Endothelial cell of umbilical vein (primary cell): ENCODE measurements around the gene RASSF5. TPM values are rescaled to one million over a fixed set of nuclear protein-coding genes. Genes with fewer than 3 reads are reported as not detected.

Experiments
- BruUV-seq: library from RNA; stranded (reverse); fragments of 400-500 nt; replicated peaks from 2 replicates; lab custom pipeline; 2021; lab: Mats Ljungman, UMichigan
- CTCF ChIA-PET: fragments of 300-600, 350-600 bp; sonication (Branson Sonifier 250); formaldehyde crosslinking; loops from one replicate; lab custom pipeline; 2021; ENCODE audit warnings: antibody characterized with exemption, inconsistent platforms; lab: Charles Lee
- POLR2A ChIA-PET: fragments of 300-600, 350-600 bp; sonication (Branson Sonifier 250); formaldehyde crosslinking; loops from one replicate; lab custom pipeline; 2021; ENCODE audit warnings: antibody characterized with exemption, inconsistent platforms; lab: Charles Lee
- DNase-seq: peaks from one replicate; pipeline ENCODE4 v3.0.0-alpha.2; 2011; ENCODE audit warnings: low read depth, low spot score
- FAIRE-seq: peaks from 2 replicates; lab custom pipeline; 2011; peaks lifted over from hg19 to GRCh38; lab: Jason Lieb, UNC
- H2AFZ ChIP-seq: 2 replicates; pipeline ENCODE4 v1.6.0; 2012; ENCODE audit warnings: low read depth, low read length, control low read depth, inconsistent platforms
- H3K27ac ChIP-seq: 2 replicates; pipeline ENCODE4 v1.5.1; 2011; ENCODE audit warnings: low read depth, mild to moderate bottlenecking, control low read depth, low read length, moderate library complexity; ENCODE audit not compliant: insufficient read depth
- H3K27me3 ChIP-seq, 2 experiments: 2 replicates each; pipeline versions ENCODE4 v1.6.0 to v1.6.1; 2011; ENCODE audit warnings: low read length in 2 of 2, mixed read lengths in 1 of 2; ENCODE audit not compliant: control insufficient read depth in 2 of 2, insufficient read depth in 2 of 2
- H3K36me3 ChIP-seq, 2 experiments: 2 replicates in 1 of 2; 3 replicates in 1 of 2; pipeline ENCODE4 v1.5.1; 2011; ENCODE audit warnings: low read length in 2 of 2, mild to moderate bottlenecking in 1 of 2, moderate library complexity in 1 of 2; ENCODE audit not compliant: control insufficient read depth in 2 of 2, insufficient read depth in 2 of 2; ENCODE audit errors: extremely low read depth in 1 of 2
- H3K4me1 ChIP-seq: 3 replicates; pipeline ENCODE4 v1.5.1; 2011; ENCODE audit warnings: mild to moderate bottlenecking, low read length; ENCODE audit not compliant: control insufficient read depth, insufficient read depth; ENCODE audit errors: extremely low read depth
- H3K4me2 ChIP-seq: 2 replicates; pipeline ENCODE4 v1.6.1; 2011; ENCODE audit warnings: low read length, control low read depth, mixed read lengths; ENCODE audit not compliant: insufficient read depth
- H3K4me3 ChIP-seq, 3 experiments: fragments of 200-600 bp in 1 of 3; sonication (generic), shearing (Covaris generic) in 1 of 3; replicated peaks in 1 of 3; 2 replicates each; pipeline ENCODE4 v1.5.1; 2011 to 2016; ENCODE audit warnings: control low read depth in 3 of 3, low read length in 3 of 3, mild to moderate bottlenecking in 2 of 3, inconsistent platforms in 1 of 3, low read depth in 1 of 3, moderate library complexity in 1 of 3; ENCODE audit not compliant: insufficient read depth in 1 of 3
- H3K79me2 ChIP-seq: 2 replicates; pipeline ENCODE4 v1.6.0; 2012; ENCODE audit warnings: low read length, inconsistent platforms; ENCODE audit not compliant: control insufficient read depth, insufficient read depth
- H3K9ac ChIP-seq: replicated peaks from 2 replicates; pipeline ENCODE3; 2011; ENCODE audit warnings: low read length, control low read depth; ENCODE audit not compliant: insufficient read depth; ENCODE audit errors: extremely low read depth
- H3K9me1 ChIP-seq: replicated peaks from 3 replicates; pipeline ENCODE4 v1.6.0; 2011; ENCODE audit warnings: mild to moderate bottlenecking, low read length; ENCODE audit not compliant: control insufficient read depth, insufficient read depth; ENCODE audit errors: extremely low read depth
- H3K9me3 ChIP-seq: replicated peaks from 2 replicates; pipeline ENCODE4 v1.5.1; 2012; ENCODE audit warnings: low read length, inconsistent platforms; ENCODE audit not compliant: control insufficient read depth, insufficient read depth
- H4K20me1 ChIP-seq: replicated peaks from 2 replicates; pipeline ENCODE3; 2011; ENCODE audit warnings: mild to moderate bottlenecking, low read length; ENCODE audit not compliant: control insufficient read depth, insufficient read depth; ENCODE audit errors: extremely low read depth
- EZH2 ChIP-seq: IDR thresholded peaks from 2 replicates; pipeline ENCODE4 v1.6.1; 2012; ENCODE audit warnings: borderline replicate concordance, low read depth, mild to moderate bottlenecking, moderate library complexity, low read length, inconsistent platforms; ENCODE audit not compliant: severe bottlenecking
- GATA2 ChIP-seq: IDR thresholded peaks from 2 replicates; pipeline ENCODE4 v1.7.0; 2011; ENCODE audit warnings: low read depth, mild to moderate bottlenecking, moderate library complexity, mixed read lengths, low read length; ENCODE audit not compliant: insufficient read length, insufficient read depth
- JUN ChIP-seq: IDR thresholded peaks from 2 replicates; pipeline ENCODE4 v1.6.1; 2011; ENCODE audit warnings: borderline replicate concordance, low read depth; ENCODE audit not compliant: insufficient read length, insufficient read depth
- MAX ChIP-seq: IDR thresholded peaks from 2 replicates; pipeline ENCODE4 v1.6.1; 2011; ENCODE audit not compliant: insufficient read depth, insufficient read length
- MYC ChIP-seq: IDR thresholded peaks from one replicate; pipeline ENCODE4 v1.6.1; 2011; ENCODE audit warnings: mild to moderate bottlenecking, low read depth, low read length
- POLR2A ChIP-seq: IDR thresholded peaks from 2 replicates; pipeline ENCODE4 v1.6.1; 2012; ENCODE audit warnings: low read depth, mild to moderate bottlenecking, control low read depth, low read length
- dilution Hi-C: fragments of 300-500 bp; cut with MboI; formaldehyde crosslinking; loops from one replicate; pipeline ENCODE4 v1.15.0; 2019; ENCODE audit warnings: low sequenced_read_pairs; ENCODE audit not compliant: extremely low pct_ligation_motif_present
- intact Hi-C: fragments of 100-400 bp; cut with micrococcal nuclease; formaldehyde crosslinking; loops from one replicate; pipeline ENCODE4 v1.10.0; 2022
- polyA plus RNA-seq, 4 experiments: library from polyadenylated mRNA; depleted of rRNA in 3 of 4; stranded (reverse) in 3 of 4; unstranded in 1 of 4; fragments of >200 nt; gene quantifications; 2 replicates each; pipeline versions ENCODE4 v1.2.1 to v1.2.3, GENCODE V29; 2011 to 2012; ENCODE audit warnings: missing spikeins in 1 of 4
- total RNA-seq: library from RNA; stranded (reverse); gene quantifications from 2 replicates; pipeline ENCODE4 v1.2.3, GENCODE V29; 2021

RASSF5 gene
- total and polyA plus RNA-seq, 2 donors (not counting 3 experiments of a cell fraction or from before 2014, with no cell fraction given): 0.23 to 0.60 TPM

- ChIA-PET POLR2A (no interaction called here), CTCF (interaction anchor here (0.8 to 16.8 kb wide), 4 partner anchors 29 to 101 kb away, joined by 3 to 427 read pairs (median 4); no protein-coding TSS in a partner anchor)
- TF ChIP-seq POLR2A (no peak), MYC (no peak), GATA2 (no peak), EZH2 (no peak), JUN (no peak), MAX (no peak)
- Histone ChIP-seq H3K9ac (no peak overlapping the region), H3K9me1 (no peaks in the 10 kb centered on the region), H3K4me1 (peaks cover 22% of the 10 kb centered on the region), H3K27me3 (peaks cover 0 to 1% of the 10 kb centered on the region in 2 experiments), H3K79me2 (no peaks in the 10 kb centered on the region), H4K20me1 (no peaks in the 10 kb centered on the region), H3K9me3 (no peaks in the 10 kb centered on the region), H2AFZ (no peak overlapping the region), H3K4me3 (no peak overlapping the region), H3K36me3 (no peaks in the 10 kb centered on the region), H3K27ac (no peak overlapping the region), H3K4me2 (no peak overlapping the region)
- FAIRE-seq: no peak
- BruUV-seq: no TSS peak
- dilution Hi-C loops (no loop called here), intact Hi-C loops (no loop called here)
- no peak for DNase-seq
These were observed 72.6 kb downstream of the RASSF5 start for GRCh38 chr1:206579747-206580437.
